Subcutaneous abdominal adipose tissue (tissue), 5 donors: ENCODE data around the gene FGFRL1.

ENCODE experiments used
- H3K27ac ChIP-seq: one replicate; pipeline ENCODE4 v1.7.0; 2013; ENCODE audit warnings: low read depth, mild to moderate bottlenecking, inconsistent platforms, low read length, moderate library complexity
- H3K27me3 ChIP-seq, 5 donors: one replicate each; pipeline ENCODE4 v1.7.0; 2013; ENCODE audit warnings: low read length in 5 of 5, inconsistent platforms in 1 of 5; ENCODE audit not compliant: control insufficient read depth in 5 of 5, insufficient read depth in 4 of 5
- H3K36me3 ChIP-seq, 5 donors: one replicate each; pipeline ENCODE4 v1.7.0; 2013; ENCODE audit warnings: low read length in 5 of 5; ENCODE audit not compliant: control insufficient read depth in 5 of 5, insufficient read depth in 5 of 5
- H3K4me1 ChIP-seq, 5 donors: one replicate each; pipeline ENCODE4 v1.7.0; 2013; ENCODE audit warnings: low read length in 5 of 5, mild to moderate bottlenecking in 3 of 5, moderate library complexity in 1 of 5; ENCODE audit not compliant: control insufficient read depth in 5 of 5, insufficient read depth in 5 of 5
- H3K4me3 ChIP-seq, 5 donors: one replicate each; pipeline ENCODE4 v1.7.0; 2013; ENCODE audit warnings: low read length in 5 of 5, low read depth in 1 of 5
- H3K9ac ChIP-seq, 5 donors: one replicate each; pipeline ENCODE4 v1.7.0; 2013; ENCODE audit warnings: low read length in 5 of 5, mild to moderate bottlenecking in 4 of 5, moderate library complexity in 3 of 5
- H3K9me3 ChIP-seq, 5 donors: one replicate each; pipeline ENCODE4 v1.7.0; 2013; ENCODE audit warnings: low read length in 5 of 5; ENCODE audit not compliant: control insufficient read depth in 5 of 5
- donor health status: healthy.
- donor health status: healthy.
- donor health status: healthy.
- donor health status: healthy.
- donor health status: healthy.

The FGFRL1 gene

GRCh38 chr4:1058997-1059665 is 47.7 kb downstream of the FGFRL1 start:
- Histone ChIP-seq H3K4me3 (no peak overlapping the region), H3K27me3 (peaks cover 12 to 41% (median 31%) of the 10 kb centered on the region in 5 donors), H3K27ac (no peak overlapping the region), H3K4me1 (peaks cover 0 to 17% (median 10%) of the 10 kb centered on the region in 5 donors), H3K36me3 (no peaks in the 10 kb centered on the region), H3K9me3 (no peaks in the 10 kb centered on the region), H3K9ac (no peak overlapping the region)

- Histone ChIP-seq H3K4me3 (no peak overlapping the region), H3K27ac (no peak overlapping the region), H3K9me3 (no peaks in the 10 kb centered on the region), H3K4me1 (peaks cover 0 to 17% (median 10%) of the 10 kb centered on the region in 5 donors), H3K9ac (no peak overlapping the region), H3K27me3 (peaks cover 12 to 41% (median 31%) of the 10 kb centered on the region in 5 donors), H3K36me3 (no peaks in the 10 kb centered on the region)
These were observed 48.7 kb downstream of the FGFRL1 start for GRCh38 chr4:1060121-1060520.

- Histone ChIP-seq H3K27me3 (peaks cover 12 to 41% (median 28%) of the 10 kb centered on the region in 5 donors), H3K9me3 (no peaks in the 10 kb centered on the region), H3K36me3 (no peaks in the 10 kb centered on the region), H3K9ac (no peak overlapping the region), H3K27ac (no peak overlapping the region), H3K4me1 (peaks cover 0 to 15% (median 9%) of the 10 kb centered on the region in 5 donors), H3K4me3 (no peak overlapping the region)
These were observed 49.2 kb downstream of the FGFRL1 start for GRCh38 chr4:1060621-1061020.

GRCh38 chr4:1061056-1061700 is 49.8 kb downstream of the FGFRL1 start:
- Histone ChIP-seq H3K9me3 (no peaks in the 10 kb centered on the region), H3K4me3 (no peak overlapping the region), H3K27ac (no peak overlapping the region), H3K27me3 (peaks cover 12 to 39% (median 22%) of the 10 kb centered on the region in 5 donors), H3K36me3 (no peaks in the 10 kb centered on the region), H3K4me1 (peaks cover 0 to 11% (median 6%) of the 10 kb centered on the region in 5 donors), H3K9ac (no peak overlapping the region)

- no peak overlapping the region for H3K4me3 ChIP-seq
- H3K27me3 ChIP-seq: peaks cover 12 to 37% (median 19%) of the 10 kb centered on the region in 5 donors
- no peaks in the 10 kb centered on the region for H3K36me3 ChIP-seq
- no peak overlapping the region for H3K27ac ChIP-seq
- peaks cover 0 to 11% (median 6%) of the 10 kb centered on the region in 5 donors for H3K4me1 ChIP-seq
- H3K9ac ChIP-seq: no peak overlapping the region
- no peaks in the 10 kb centered on the region for H3K9me3 ChIP-seq
These were observed 50.3 kb downstream of the FGFRL1 start for GRCh38 chr4:1061760-1062159.

- Histone ChIP-seq H3K4me3 (no peak overlapping the region), H3K9me3 (no peaks in the 10 kb centered on the region), H3K27ac (no peak overlapping the region), H3K9ac (no peak overlapping the region), H3K27me3 (peaks cover 11 to 30% (median 13%) of the 10 kb centered on the region in 5 donors), H3K36me3 (no peaks in the 10 kb centered on the region), H3K4me1 (peaks cover 0 to 11% (median 6%) of the 10 kb centered on the region in 5 donors)
These were observed 51.0 kb downstream of the FGFRL1 start for GRCh38 chr4:1062419-1062818.

GRCh38 chr4:1065732-1066131 is 54.3 kb downstream of the FGFRL1 start:
- no peaks in the 10 kb centered on the region for H3K9me3 ChIP-seq
- no peak overlapping the region for H3K9ac ChIP-seq
- no peaks in the 10 kb centered on the region for H3K36me3 ChIP-seq
- H3K27ac ChIP-seq: no peak overlapping the region
- no peak overlapping the region for H3K4me3 ChIP-seq
- H3K27me3 ChIP-seq: peaks cover 0 to 18% (median 10%) of the 10 kb centered on the region in 5 donors
- H3K4me1 ChIP-seq: peaks cover 0 to 11% (median 6%) of the 10 kb centered on the region in 5 donors

GRCh38 chr4:1069394-1069793 is 58.0 kb downstream of the FGFRL1 start:
- no peak overlapping the region for H3K27ac ChIP-seq
- H3K4me1 ChIP-seq: peaks cover 0 to 4% (median 0%) of the 10 kb centered on the region in 5 donors
- H3K36me3 ChIP-seq: no peaks in the 10 kb centered on the region
- no peak overlapping the region for H3K9ac ChIP-seq
- H3K9me3 ChIP-seq: no peaks in the 10 kb centered on the region
- H3K27me3 ChIP-seq: peaks cover 0 to 11% (median 2%) of the 10 kb centered on the region in 5 donors
- H3K4me3 ChIP-seq: no peak overlapping the region

GRCh38 chr4:1072830-1073446 is 61.5 kb downstream of the FGFRL1 start:
- no peak overlapping the region for H3K4me3 ChIP-seq
- no peaks in the 10 kb centered on the region for H3K9me3 ChIP-seq
- no peaks in the 10 kb centered on the region for H3K36me3 ChIP-seq
- peaks cover 0 to 5% (median 0%) of the 10 kb centered on the region in 5 donors for H3K27me3 ChIP-seq
- no peak overlapping the region for H3K9ac ChIP-seq
- peaks cover 0 to 4% (median 0%) of the 10 kb centered on the region in 5 donors for H3K4me1 ChIP-seq
- H3K27ac ChIP-seq: no peak overlapping the region

GRCh38 chr4:1074077-1074476 is 62.7 kb downstream of the FGFRL1 start:
- peaks cover 0 to 5% (median 0%) of the 10 kb centered on the region in 5 donors for H3K27me3 ChIP-seq
- no peaks in the 10 kb centered on the region for H3K36me3 ChIP-seq
- no peak overlapping the region for H3K9ac ChIP-seq
- no peak overlapping the region for H3K27ac ChIP-seq
- H3K4me1 ChIP-seq: peaks cover 0 to 4% (median 0%) of the 10 kb centered on the region in 5 donors
- H3K4me3 ChIP-seq: no peak overlapping the region
- H3K9me3 ChIP-seq: no peaks in the 10 kb centered on the region
